GM10248 (cell line): ENCODE results near the gene CCDC73.
A peak's percentile ranks its signal among the peaks of the same experiment; 100 is the strongest.
"Not testable (repeated sequence)": the region's sequence is repeated elsewhere in the genome, so short reads cannot be mapped to it uniquely, and the experiment has no call there.

Experiments
- CTCF ChIA-PET: fragments of 300-600 bp; sonication (Branson Sonifier 250); formaldehyde crosslinking; extraction: SDS; loops from one replicate; lab custom pipeline; 2021; ENCODE audit warnings: antibody characterized with exemption; lab: Yijun Ruan, JAX
- POLR2A ChIA-PET: fragments of 350-650 bp; sonication (Branson Sonifier 250); formaldehyde crosslinking; extraction: SDS; loops from one replicate; lab custom pipeline; 2020; ENCODE audit warnings: antibody characterized with exemption; lab: Yijun Ruan, JAX
- DNase-seq: peaks from one replicate; pipeline ENCODE4 v3.0.0; 2012; ENCODE audit errors: extremely low spot score
- CTCF ChIP-seq: IDR thresholded peaks from 2 replicates; pipeline ENCODE4 v1.5.1; 2012; ENCODE audit warnings: mild to moderate bottlenecking, low read depth; ENCODE audit errors: extremely low read depth, missing control alignments, control extremely low read depth

The CCDC73 gene

GRCh38 chr11:32615422-32615821, 179.0 kb downstream of the CCDC73 start:
- ChIA-PET CTCF (interaction anchor here (0.7 to 1.4 kb wide), 5 partner anchors 11 to 293 kb away, joined by 3 to 8 read pairs (median 4); no protein-coding TSS in a partner anchor), POLR2A (no interaction called here)
- peak; percentile 53 for TF ChIP-seq CTCF
- DNase-seq, result peak; percentile 8

DNA sequence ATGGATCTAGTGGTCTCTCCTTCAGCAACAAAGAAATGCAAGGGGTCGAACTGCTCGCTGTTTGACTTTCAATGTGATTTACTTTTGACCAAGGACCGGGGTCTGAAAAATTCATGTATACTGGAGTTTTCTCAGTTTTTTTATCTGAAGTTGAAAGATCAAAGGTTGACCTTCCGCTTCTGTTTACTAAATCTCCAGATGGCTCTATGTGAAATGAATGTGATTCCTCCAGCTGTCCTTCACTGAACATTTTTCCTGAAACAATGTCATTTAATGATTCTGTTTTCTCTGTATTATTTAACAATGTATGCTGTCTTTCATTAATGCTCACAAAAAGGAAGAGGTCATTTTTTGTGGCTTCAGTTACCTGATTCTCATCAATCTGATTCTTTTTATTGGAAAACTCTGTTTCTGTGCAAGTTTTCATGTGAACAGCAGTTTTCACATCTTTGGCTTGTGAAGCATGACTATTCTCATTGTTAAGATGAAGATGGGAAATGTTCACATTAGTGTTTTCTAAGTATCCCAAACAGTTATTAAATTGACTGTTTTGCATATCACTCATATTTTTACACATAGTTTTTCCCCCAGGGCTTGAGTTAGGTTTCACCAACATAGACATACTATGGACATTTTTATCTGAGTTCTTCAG, 180.8 kb downstream of the CCDC73 start:
- POLR2A ChIA-PET, result no interaction called here
- CTCF ChIA-PET, result no interaction called here
- no peak for DNase-seq
- no peak for TF ChIP-seq CTCF

GRCh38 chr11:32610797-32611352, 183.6 kb downstream of the CCDC73 start:
- ChIA-PET POLR2A (no interaction called here), CTCF (interaction anchor here (1.2 kb wide), 1 partner anchor 16 kb away, joined by 3 read pairs; no protein-coding TSS in a partner anchor)
- TF ChIP-seq CTCF, result no peak

GRCh38 chr11:32608826-32609225, 185.6 kb downstream of the CCDC73 start:
- POLR2A ChIA-PET, DNase-seq: not testable (repeated sequence)
- CTCF ChIA-PET, result interaction anchor here (1.0 kb wide), 1 partner anchor 22 kb away, joined by 3 read pairs; no protein-coding TSS in a partner anchor

More at GRCh38 chr11:32610797-32611352, 183.6 kb downstream of the CCDC73 start:
- no peak for DNase-seq

- ChIA-PET POLR2A (no interaction called here), CTCF (no interaction called here)
- TF ChIP-seq CTCF, result no peak
- DNase-seq, result no peak
These were observed 188.2 kb downstream of the CCDC73 start for GRCh38 chr11:32606220-32606619.

DNA sequence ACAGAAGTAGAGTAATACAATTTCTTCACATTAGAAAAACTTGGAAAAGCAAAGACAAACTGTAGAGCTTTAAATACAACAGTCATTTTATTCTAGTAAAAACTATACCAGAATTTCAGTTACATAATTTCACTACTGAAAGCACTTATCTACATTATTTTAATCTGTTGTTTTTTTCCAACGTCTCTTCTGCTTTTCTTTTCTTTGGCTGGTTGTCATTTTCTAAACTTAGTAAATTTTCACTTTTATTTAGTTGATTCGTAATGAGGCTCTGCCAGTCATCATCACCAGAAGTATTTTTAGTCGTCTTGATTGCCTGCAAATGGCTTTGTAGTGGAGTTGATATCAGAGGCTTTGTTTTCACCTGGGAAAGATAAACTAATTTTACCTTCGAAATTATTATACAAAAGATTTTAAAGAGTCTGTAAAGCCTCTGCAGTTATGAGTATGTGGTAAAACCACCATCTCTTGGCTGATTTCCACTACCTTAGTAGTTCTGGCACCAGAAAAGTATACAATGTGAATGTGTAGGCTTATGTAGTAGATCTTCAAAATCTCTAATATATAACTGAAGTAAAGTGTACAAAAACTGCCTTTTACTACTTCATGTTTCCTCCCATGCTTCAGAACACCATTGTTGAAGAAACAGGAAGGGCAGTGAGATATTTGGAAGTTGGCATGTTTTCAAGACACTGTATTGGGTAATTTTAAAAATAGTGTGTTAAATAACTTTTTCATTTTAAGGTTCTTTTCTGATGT, 191.6 kb downstream of the CCDC73 start:
- CTCF ChIA-PET, result no interaction called here
- POLR2A ChIA-PET, result no interaction called here
- DNase-seq, result no peak
- TF ChIP-seq CTCF, result no peak
